Uterus (tissue), 4 donors: ENCODE results near the gene ARID5B. TPM values are rescaled to one million over a fixed set of nuclear protein-coding genes. Genes with fewer than 3 reads are reported as not detected.

Experiments used
- DNase-seq, 2 donors: peaks; one replicate each; pipeline ENCODE4 v3.0.0-alpha.2; 2019 to 2020
- H3K27ac ChIP-seq, 2 donors: fragments of 200-600 bp; sonication (generic); 1 replicate in 1 of 2; 2 replicates in 1 of 2; pipeline ENCODE4 v1.5.1; 2016 to 2018
- H3K27me3 ChIP-seq, 2 donors: fragments of 200-600 bp; sonication (generic); one replicate each; pipeline ENCODE4 v1.5.1; 2018 to 2019; ENCODE audit warnings: control low read depth in 1 of 2
- H3K36me3 ChIP-seq, 2 donors: fragments of 200-600 bp; sonication (generic); one replicate each; pipeline ENCODE4 v1.5.1; 2019; ENCODE audit warnings: control low read depth in 1 of 2
- H3K4me1 ChIP-seq, 2 donors: fragments of 200-600 bp; sonication (generic); one replicate each; pipeline ENCODE4 v1.5.1; 2018 to 2019; ENCODE audit warnings: control low read depth in 1 of 2
- H3K4me3 ChIP-seq, 2 donors: fragments of 200-600 bp; sonication (generic); 1 replicate in 1 of 2; 2 replicates in 1 of 2; pipeline ENCODE4 v1.5.1; 2018 to 2019; ENCODE audit warnings: mild to moderate bottlenecking in 1 of 2
- H3K9me3 ChIP-seq, 2 donors: fragments of 200-600 bp; sonication (generic); one replicate each; pipeline ENCODE4 v1.5.1; 2019; ENCODE audit warnings: control low read depth in 1 of 2
- CTCF ChIP-seq, 4 experiments: fragments of 200-600 bp in 2 of 4; fragments of 450-650 bp in 2 of 4; sonication (generic) in 2 of 4; IDR thresholded peaks; one replicate each; pipeline ENCODE4 v1.5.1; 2016 to 2019; ENCODE audit warnings: antibody characterized with exemption in 4 of 4, mild to moderate bottlenecking in 2 of 4, moderate library complexity in 1 of 4
- POLR2A ChIP-seq, 2 donors: fragments of 450-650 bp; IDR thresholded peaks; one replicate each; pipeline ENCODE4 v1.6.1; 2016; ENCODE audit warnings: antibody characterized with exemption in 2 of 2, mild to moderate bottlenecking in 1 of 2, moderate library complexity in 1 of 2
- intact Hi-C: fragments of 100-400 bp; cut with DNase I; formaldehyde crosslinking; loops from one replicate; pipeline ENCODE4 v1.15.1; 2023; ENCODE audit warnings: low total_unique reads
- total RNA-seq, 4 donors: library from RNA; depleted of rRNA in 3 of 4; stranded (reverse); fragments of >200 nt in 3 of 4; gene quantifications; one replicate each; pipeline versions ENCODE4 v1.1.0 to v1.2.4, GENCODE V29; 2014 to 2023
- donor health status: DM: yes; HTN: yes; CAD: no.

ARID5B gene
- total RNA-seq, 4 donors from 2014 or later: 38.7 to 64.1 (median 56.6) TPM

- intact Hi-C loops: no loop called here
- H3K27me3 ChIP-seq: no peaks in the 10 kb centered on the region
- TF ChIP-seq CTCF (IDR thresholded peaks at IDR 0.05) (no peak), POLR2A (IDR thresholded peaks at IDR 0.05) (no peak)
- H3K27ac ChIP-seq: peak overlapping the region; percentile 90 to 99
- H3K36me3 ChIP-seq: no peaks in the 10 kb centered on the region
- no peak for DNase-seq
- H3K4me1 ChIP-seq: peaks cover 0 to 2% of the 10 kb centered on the region in 2 donors
- H3K4me3 ChIP-seq: no peak overlapping the region
- no peaks in the 10 kb centered on the region for H3K9me3 ChIP-seq
Observed at GRCh38 chr10:62044566-62044965, 143.1 kb downstream of the ARID5B start.

DNA sequence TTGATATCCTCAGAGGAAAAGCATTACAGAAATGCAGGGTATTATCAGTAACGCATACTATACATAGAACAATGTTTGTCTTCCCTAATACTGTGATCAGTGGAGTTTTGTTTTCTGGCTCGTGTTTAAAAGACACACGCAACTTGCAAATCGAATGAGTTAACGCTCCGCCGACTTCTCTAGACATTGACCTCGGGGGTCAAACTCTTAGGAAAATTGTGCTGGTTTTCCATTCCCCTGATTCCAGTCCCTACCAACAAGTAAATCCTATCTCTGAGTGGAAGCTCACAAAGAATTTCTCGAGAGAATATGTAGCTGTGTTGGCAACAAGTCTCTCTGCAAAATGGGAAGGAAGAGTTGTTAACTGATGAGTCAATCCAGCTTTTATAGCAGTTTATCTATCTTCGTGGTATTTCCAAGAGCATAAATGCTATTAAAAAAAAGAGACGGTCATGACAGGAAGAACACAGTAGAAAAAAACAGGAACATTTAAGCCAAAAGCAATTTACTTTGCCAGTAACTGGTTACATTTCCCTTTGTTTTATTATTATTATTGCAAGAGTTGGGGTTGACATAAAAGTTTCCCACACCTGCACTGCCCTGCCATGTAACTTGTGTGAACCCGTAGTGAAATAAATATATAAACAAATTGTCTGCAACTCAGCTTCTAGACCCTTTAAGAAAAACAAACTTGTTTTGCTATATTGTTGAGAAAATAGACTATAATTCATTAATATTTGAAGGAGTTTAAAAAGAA is 144.4 kb downstream of the ARID5B start:
- no peaks in the 10 kb centered on the region for H3K4me1 ChIP-seq
- intact Hi-C loops: no loop called here

GRCh38 chr10:62046522-62047227 is 145.2 kb downstream of the ARID5B start:
- H3K27me3 ChIP-seq: no peaks in the 10 kb centered on the region
- no peaks in the 10 kb centered on the region for H3K9me3 ChIP-seq
- TF ChIP-seq CTCF (IDR thresholded peaks at IDR 0.05) (no peak), POLR2A (IDR thresholded peaks at IDR 0.05) (no peak)
- H3K4me3 ChIP-seq: peak overlapping the region in 1 of 2 donors; percentile 4
- H3K36me3 ChIP-seq: no peaks in the 10 kb centered on the region
- H3K27ac ChIP-seq: peak overlapping the region; percentile 90 to 99
- intact Hi-C loops: no loop called here
- DNase-seq: peak; percentile 63 to 83
- H3K4me1 ChIP-seq: no peaks in the 10 kb centered on the region

More for the DNA sequence above, 144.4 kb downstream of the ARID5B start:
- peak in 1 of 2 donors; percentile 49 for DNase-seq
- no peaks in the 10 kb centered on the region for H3K9me3 ChIP-seq
- H3K36me3 ChIP-seq: no peaks in the 10 kb centered on the region
- peak overlapping the region in 1 of 2 donors; percentile 16 for H3K4me3 ChIP-seq
- peak overlapping the region; percentile 90 to 99 for H3K27ac ChIP-seq
- no peaks in the 10 kb centered on the region for H3K27me3 ChIP-seq
- TF ChIP-seq CTCF (IDR thresholded peaks at IDR 0.05): no peak
- no peak for TF ChIP-seq POLR2A (IDR thresholded peaks at IDR 0.05)

DNA sequence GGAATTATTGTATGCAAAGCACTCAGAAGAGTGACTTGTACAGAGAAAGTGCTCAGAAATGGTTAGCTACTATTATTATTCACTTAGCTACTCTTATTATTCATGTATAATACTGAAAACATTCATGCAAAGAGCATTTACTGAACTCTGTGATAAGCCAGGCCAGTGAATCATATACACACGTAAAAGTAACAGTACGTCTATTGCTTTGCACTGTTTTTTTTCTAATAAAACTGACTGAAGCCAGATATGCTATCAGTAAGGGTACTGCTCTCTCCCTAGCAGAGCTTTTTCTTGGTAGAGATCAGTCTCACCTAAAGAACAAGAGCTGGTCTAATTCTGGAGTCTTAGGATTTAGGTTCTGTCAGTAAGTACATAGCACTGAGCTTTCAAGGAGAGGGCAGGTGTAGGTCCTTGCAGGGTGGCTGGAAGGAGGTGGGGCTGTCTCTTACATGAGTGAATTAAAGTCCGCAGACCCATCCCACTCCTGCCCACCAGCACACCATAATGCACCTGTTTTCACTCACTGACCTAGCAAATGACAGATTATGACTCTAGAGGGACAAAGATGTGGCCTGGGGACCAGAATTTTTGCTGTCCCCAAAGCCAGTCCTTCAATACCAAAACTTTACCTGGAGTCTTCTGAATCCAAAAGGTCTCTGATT is 145.9 kb downstream of the ARID5B start:
- Histone ChIP-seq H3K27ac (peak overlapping the region; percentile 90 to 99), H3K27me3 (no peaks in the 10 kb centered on the region), H3K4me1 (no peaks in the 10 kb centered on the region), H3K9me3 (no peaks in the 10 kb centered on the region), H3K36me3 (no peaks in the 10 kb centered on the region), H3K4me3 (no peak overlapping the region)
- no peak for TF ChIP-seq CTCF (IDR thresholded peaks at IDR 0.05)
- intact Hi-C loops: no loop called here
- no peak for DNase-seq
